ENCODE measurements around the gene KRT73. TPM values are rescaled to one million over a fixed set of nuclear protein-coding genes. Genes with fewer than 3 reads are reported as not detected.

KRT73 gene
- total and polyA plus RNA-seq, 2 donors (not counting 3 experiments of a cell fraction or from before 2014, with no cell fraction given), result not detected

- BruUV-seq (replicated peaks), result no TSS peak
These were observed 43.9 kb upstream of the KRT73 start for GRCh38 chr12:52662093-52662917.

More at GRCh38 chr12:52662093-52662917, 43.9 kb upstream of the KRT73 start:
- H3K4me2 ChIP-seq (ENCODE audit: insufficient read depth, low read length), result no peak overlapping the region
- no peaks in the 10 kb centered on the region for H3K4me1 ChIP-seq (ENCODE audit: control insufficient read depth, extremely low read depth, insufficient read depth, low read length)
- no peak for TF ChIP-seq EZH2 (IDR thresholded peaks at IDR 0.05; ENCODE audit: borderline replicate concordance, low read depth, low read length, severe bottlenecking)
- TF ChIP-seq FOS (IDR thresholded peaks at IDR 0.05; ENCODE audit: borderline replicate concordance, insufficient read depth, low read length), result no peak
- TF ChIP-seq MYC (IDR thresholded peaks at IDR 0.05; ENCODE audit: low read depth, low read length), result no peak
- no peak for TF ChIP-seq JUN (IDR thresholded peaks at IDR 0.05; ENCODE audit: borderline replicate concordance, insufficient read depth, insufficient read length, low read depth)
- no peak for TF ChIP-seq POLR2A (IDR thresholded peaks at IDR 0.05; ENCODE audit: low read depth, low read length)
- no peak for TF ChIP-seq GATA2 (IDR thresholded peaks at IDR 0.05; ENCODE audit: insufficient read depth, insufficient read length, low read depth, low read length)
- TF ChIP-seq POLR2AphosphoS5 (IDR thresholded peaks at IDR 0.05; ENCODE audit: insufficient read depth, low read depth, low read length), result no peak
- no peak for TF ChIP-seq CTCF (IDR thresholded peaks at IDR 0.05; ENCODE audit: extremely low read depth in 1 of 2, insufficient read depth in 1 of 2, low read depth in 1 of 2, low read length in 2 of 2)
- no peak for TF ChIP-seq MAX (IDR thresholded peaks at IDR 0.05; ENCODE audit: insufficient read depth, insufficient read length)
- no peak for FAIRE-seq
- DNase-seq (ENCODE audit: low read depth, low spot score), result no peak
- no peak overlapping the region for H2AFZ ChIP-seq (ENCODE audit: low read depth, low read length)
- H3K27me3 ChIP-seq (ENCODE audit: control insufficient read depth in 2 of 2, insufficient read depth in 2 of 2, low read length in 2 of 2), result no peaks in the 10 kb centered on the region
- H3K9me3 ChIP-seq (replicated peaks; ENCODE audit: control insufficient read depth, insufficient read depth, low read length), result no peaks in the 10 kb centered on the region
- no peak overlapping the region for H3K4me3 ChIP-seq (replicated peaks in 1 of 3; ENCODE audit: insufficient read depth in 1 of 3, low read depth in 1 of 3, low read length in 3 of 3)
- dilution Hi-C loops (cut with MboI; ENCODE audit: extremely low pct_ligation_motif_present, low sequenced_read_pairs), result no loop called here
- intact Hi-C loops (cut with micrococcal nuclease), result no loop called here
- ChIA-PET POLR2A (no interaction called here), CTCF (interaction anchor here (1.1 kb wide), 1 partner anchor 13 kb away, joined by 3 read pairs; no protein-coding TSS in a partner anchor)
- no peaks in the 10 kb centered on the region for H3K9me1 ChIP-seq (replicated peaks; ENCODE audit: control insufficient read depth, extremely low read depth, insufficient read depth, low read length)
- H3K36me3 ChIP-seq (ENCODE audit: control insufficient read depth in 2 of 2, extremely low read depth in 1 of 2, insufficient read depth in 2 of 2, low read length in 2 of 2), result no peaks in the 10 kb centered on the region
- no peak overlapping the region for H3K9ac ChIP-seq (replicated peaks; ENCODE audit: extremely low read depth, insufficient read depth, low read length)
- no peaks in the 10 kb centered on the region for H4K20me1 ChIP-seq (replicated peaks; ENCODE audit: control insufficient read depth, extremely low read depth, insufficient read depth, low read length)
- no peak overlapping the region for H3K27ac ChIP-seq (ENCODE audit: insufficient read depth, low read depth, low read length)
- H3K79me2 ChIP-seq (ENCODE audit: control insufficient read depth, insufficient read depth, low read length), result no peaks in the 10 kb centered on the region
